Stimulated activated CD8-positive, alpha-beta memory T cell treated with anti-CD3 and anti-CD28 coated beads, Interleukin-12 subunit alpha, Interleukin-12 subunit beta, amount 100 ng/mL, for 4 hours (primary cell): Measurements from ENCODE around the gene ADAMTS17.

ENCODE experiments used
- DNase-seq: peaks from one replicate; pipeline ENCODE4 v3.0.0-alpha.2; 2020; ENCODE audit warnings: low read depth

ADAMTS17 gene

DNA sequence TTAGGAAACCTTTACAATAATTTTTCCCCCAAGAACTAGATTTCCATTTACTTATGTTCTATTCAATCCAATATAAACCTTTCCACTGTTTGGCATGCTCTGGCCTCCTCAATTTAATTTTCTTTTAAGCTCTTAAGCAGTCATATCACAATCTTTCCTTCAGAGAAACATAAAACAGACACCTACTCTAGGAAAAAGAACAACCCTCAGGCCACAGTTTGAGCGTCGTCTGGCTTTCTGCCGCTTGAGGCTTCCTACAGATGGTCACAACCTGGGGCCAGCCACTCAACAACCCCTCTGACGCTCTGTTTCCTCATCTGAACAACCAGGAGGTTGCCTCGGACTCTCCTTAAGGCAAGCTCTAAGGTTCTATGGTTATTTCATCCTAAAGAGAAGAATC lies 143.3 kb downstream of the ADAMTS17 start:
- DNase-seq: no peak

DNA sequence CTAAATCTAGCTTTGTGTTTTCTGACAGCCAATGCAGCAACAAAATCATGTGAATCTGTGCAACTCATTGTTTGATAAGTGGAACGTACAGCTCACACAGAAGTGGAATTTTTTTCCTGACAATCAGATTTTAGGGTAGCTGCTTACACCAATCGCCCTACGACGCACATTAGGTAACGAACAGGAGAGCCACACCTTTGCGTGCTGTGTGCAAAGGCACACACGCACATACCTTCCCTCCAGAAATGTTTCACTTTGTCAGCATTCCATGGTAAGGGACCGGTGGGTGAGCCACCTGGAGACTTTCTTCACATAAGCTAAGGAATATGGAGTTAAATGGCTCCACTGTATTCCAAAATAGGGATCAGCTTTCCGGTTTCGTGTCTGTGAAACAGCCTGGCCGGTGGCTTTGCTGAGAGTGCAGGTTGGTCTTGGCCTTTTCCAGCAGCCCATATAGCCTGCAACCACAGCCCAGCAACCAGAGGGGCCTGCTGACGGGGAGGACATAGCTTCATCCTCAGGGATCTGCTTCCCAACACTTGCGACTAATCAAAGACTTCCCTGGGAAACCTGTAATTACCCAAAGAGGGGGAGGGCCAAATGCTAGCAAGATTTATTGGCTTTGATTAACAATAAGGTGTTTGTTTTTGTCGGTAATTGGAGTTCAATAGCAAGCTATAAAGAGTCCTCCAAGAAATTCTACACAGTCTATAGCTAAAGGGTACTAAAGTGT lies 145.3 kb downstream of the ADAMTS17 start:
- DNase-seq: no peak

DNA sequence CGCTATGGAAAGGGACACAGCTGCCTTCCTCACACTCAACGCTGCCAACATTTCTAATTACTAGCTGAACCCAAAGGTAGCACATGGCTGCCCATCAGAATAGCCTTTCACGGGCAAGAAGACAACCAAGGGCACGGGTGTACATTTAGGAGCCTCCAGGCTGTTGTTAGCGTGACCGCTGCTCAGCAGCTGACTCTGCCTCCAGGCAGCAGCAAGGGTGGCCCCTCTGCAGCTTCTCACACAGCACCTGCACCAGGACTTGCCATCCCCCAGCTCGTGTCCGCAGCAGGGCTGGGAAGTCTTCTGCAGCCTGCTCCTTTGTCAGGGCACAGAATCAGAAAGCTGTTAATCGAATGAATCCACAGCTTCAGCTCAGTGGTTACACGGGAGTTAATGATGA lies 146.8 kb downstream of the ADAMTS17 start:
- no peak for DNase-seq

DNA sequence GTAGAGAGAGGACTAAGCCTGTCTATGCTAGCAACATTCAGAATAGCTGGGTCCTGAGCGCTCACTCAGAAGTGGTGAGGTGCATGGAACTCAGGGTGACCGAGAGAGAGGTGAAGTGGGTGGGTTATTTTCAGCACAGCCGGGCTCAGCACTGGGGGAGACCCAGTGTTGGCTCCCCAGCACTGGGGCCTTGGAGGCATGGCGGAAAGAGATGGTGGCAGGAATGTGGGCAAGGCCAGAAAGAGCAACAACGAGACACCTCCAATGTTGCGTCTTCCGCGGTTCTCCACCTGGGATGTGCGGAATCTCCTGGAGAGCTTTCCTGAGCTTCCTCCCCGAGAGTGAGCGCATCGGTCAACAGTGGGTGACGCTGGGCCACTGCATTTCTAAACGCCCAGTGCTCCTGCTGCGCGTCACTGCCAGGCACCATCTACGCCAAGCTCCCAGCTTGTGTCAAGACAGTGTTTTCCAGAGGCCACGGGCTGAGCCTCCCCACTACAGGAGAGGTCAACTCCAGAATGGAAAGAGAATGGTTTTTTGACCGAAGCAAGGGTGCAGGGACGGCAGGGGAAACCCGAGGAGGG lies 148.4 kb downstream of the ADAMTS17 start:
- DNase-seq: no peak

DNA sequence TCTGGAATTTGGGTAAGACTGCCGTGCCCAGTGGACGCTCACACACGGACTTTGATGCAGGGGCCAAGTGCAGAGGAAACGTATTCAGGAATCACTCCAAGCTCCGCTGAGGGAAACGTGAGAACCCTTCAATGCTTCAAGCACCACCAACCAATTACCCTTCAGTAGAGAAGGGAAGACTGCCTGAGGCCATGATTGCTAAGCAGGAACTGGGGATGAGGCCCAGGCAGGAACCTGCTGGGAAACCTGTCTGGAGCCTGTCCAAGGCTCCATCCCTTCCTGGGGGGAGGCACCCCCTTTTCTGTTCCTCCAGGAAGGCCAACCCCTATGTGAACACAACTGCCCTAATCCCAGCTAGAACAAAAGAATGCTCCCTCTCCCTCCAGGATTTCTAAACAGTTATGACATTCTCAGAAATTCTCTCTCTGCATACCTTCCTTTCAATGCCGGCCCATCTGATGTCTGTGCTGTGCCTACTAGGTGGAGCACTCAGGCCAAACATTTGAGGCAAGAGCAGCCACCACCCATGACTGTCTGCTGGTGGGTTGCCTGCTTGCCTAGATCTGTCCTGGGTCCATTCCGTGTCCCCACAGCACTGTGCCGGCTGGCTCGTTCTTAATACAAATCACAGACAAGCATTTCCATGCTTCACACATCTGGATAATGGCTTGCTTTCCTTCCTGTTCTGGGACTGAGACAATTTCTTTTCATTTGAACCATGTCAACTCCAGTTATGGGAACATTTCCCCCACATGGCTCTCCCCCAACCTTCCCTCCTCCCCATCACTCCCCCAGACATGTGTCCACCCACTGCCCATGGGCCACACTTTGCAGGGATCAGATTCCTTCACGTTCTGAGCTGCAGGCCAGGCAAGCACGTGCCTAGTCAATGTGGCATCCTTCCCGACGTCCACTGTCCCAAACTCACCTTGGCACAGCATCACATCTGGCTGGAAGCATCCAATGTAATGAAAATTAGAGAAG lies 149.4 kb downstream of the ADAMTS17 start:
- DNase-seq: no peak

DNA sequence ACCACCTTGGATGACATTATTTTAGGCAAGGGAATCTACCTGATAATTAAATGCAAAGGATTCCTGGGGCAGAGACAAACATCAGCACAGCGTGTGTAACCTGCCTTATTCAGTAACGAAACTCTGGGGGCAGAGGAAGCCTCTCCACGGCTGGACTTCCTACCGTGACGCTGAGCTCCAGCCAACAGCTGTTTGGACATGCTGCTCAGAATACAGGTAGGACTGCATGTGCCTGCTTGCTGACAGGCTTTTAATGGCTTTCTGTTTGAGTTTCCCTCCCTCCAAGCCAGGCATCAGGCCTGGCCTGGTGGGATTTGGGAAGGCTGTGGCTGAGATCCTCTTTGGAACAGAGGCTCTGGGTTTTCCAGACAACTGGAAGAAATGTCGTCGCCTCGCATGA lies 150.6 kb downstream of the ADAMTS17 start:
- DNase-seq: no peak

DNA sequence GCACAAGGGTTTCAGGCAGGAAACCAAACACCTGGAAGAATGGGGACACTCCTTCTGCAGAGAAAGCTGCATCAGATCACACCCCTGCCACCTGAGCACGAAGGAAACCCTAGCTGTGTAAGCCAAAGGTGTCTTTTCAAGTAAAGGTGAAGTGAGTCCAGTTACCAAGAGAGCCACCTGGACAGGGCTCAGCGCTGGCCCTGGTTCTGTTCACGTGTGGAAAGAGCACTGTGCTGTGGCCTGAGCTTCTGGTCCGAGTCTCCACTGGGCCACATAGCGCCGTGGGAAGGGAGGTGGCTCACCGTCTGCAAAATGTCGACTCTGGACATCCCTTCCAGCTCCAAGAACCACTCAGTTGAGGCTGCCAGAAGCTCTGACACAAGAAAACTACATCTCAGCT lies 151.1 kb downstream of the ADAMTS17 start:
- DNase-seq: no peak

DNA sequence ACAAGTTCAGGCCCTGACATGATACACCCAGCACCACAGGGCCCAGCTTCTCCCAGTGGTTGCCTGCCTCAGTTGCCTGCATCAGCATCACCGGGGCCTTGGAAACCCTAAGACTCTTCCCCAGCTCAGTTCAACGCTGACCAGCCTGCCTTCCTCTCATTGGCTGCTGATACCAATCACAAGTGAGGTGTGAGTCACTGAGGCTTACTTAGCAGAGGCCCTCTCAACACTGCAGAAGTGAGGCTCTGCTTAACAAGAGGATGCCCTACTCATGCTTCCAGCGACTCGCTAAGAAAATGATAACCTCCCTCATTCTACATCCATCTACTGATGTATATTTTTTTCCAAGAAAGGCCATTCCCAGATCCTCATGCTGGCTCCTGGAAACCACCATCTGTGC lies 151.9 kb downstream of the ADAMTS17 start:
- no peak for DNase-seq

DNA sequence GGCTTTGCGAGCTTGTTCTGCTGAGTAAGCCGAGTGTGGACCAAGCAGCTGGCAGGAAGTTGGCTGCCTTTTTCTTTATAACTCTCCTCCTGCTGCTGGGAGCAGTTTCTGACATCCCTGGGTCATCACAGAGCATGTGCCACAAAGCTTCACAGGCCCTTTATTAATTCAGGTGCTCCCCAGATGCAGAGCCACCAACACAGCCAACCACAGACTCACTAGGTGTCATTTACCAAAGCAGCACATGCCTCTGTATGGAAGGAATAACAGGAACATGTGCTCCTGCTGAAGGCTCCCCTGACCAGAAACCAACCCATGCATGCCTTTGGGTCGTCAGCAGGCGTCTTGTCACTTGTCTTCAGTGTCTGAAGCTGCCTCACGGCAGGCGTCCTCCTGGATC lies 152.5 kb downstream of the ADAMTS17 start:
- no peak for DNase-seq

DNA sequence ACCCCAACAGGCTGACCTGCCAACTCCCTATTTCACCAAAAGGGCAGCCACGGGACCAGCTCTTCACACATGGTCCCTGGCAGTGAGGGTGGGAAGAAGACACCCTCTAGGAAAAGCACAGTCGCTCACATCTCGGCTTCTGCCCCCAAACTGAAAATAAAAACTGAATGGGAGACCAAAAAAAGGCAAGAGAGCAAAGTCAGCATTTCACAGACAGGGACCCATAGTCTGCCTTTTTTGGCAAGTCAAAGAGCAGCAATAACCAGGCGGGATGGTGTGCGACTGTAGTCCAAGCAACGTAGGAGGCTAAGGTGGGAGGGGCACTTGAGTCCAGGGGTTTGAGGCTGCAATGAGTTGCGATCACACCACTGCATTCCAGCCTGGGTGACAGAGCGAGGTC lies 154.1 kb downstream of the ADAMTS17 start:
- DNase-seq: no peak

DNA sequence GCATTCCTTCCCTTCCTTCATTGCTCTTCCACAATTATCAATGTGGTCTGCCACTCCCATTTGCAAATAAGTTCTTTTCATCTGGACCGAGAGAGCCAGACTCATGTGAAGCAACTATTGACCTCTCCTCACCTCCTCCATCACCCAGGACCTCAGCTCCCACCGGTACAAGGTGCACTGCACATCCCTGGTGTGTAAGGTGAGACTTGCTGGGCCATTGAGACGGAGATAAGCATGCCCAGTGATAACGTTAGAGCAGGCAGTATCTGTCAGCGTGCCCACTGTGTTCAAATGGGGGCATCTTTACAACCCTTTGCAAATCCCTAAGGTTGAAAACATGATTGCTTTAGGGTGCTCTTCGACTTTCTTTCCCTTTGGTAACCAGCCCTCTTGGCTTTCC lies 154.8 kb downstream of the ADAMTS17 start:
- DNase-seq: no peak

DNA sequence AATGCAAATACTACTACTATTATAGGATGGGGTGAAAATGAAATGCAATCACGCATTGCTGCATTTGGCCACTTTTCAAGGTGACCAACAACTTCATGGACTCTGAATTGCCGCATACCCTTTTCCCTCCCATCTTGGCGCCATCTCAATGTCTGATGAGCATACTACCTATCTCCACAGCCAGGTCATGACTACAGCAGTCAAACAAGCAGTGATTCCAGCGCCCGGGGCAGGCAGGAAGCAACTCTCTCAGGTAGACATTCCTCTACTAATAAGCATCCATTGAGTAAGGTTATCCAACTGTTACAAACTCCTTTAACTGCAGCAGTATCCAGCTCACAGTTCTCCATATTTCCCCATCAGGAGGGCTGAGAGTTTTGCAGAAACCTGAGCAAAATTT lies 155.4 kb downstream of the ADAMTS17 start:
- no peak for DNase-seq

DNA sequence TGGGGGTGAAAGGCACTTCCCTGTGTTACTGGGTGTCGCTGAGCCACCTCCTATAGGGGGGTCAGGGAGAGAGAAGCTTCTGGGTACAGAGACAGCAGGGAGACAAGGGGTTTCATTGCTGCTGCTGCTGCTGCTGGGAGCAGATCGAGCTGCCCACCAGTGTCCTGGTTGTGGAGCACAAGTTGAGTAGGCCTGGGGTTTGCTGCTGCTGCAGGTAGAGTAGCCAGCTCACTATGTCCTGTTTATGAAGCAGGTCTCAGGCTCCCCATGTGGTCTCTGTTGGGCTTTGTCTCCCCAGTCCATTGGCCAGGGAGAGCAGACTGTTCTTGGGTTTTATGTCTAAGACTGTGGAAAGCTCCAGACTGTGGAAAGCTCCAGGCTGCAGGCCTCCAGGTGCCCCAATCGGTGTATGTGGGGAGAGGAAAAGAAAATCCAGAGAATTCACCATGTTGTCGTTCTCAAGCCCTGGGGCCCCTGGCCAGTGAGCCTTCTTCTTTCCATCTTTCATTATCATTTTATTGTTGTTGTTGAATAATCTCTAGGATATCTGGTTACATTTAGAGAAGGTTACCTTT lies 157.8 kb downstream of the ADAMTS17 start:
- DNase-seq: no peak

DNA sequence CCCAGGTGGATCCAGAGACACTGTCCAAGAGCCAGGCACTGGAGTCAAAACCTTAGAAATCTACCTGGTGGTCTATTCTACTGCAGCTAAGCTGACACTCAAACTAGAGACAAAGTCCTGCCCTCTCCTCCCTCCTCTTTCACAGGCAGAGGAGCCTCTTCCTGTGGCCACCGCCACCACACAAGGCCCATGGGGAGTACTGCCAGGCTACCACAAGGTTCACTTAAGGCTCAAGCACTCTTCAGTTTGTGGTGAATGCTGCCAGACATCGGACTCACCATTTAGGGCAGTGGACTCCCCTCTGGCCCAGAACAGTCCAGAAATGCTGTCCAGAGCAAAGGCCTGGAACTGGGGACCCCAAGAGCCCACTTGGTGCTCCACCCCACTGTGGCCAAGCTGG lies 160.9 kb downstream of the ADAMTS17 start:
- no peak for DNase-seq

DNA sequence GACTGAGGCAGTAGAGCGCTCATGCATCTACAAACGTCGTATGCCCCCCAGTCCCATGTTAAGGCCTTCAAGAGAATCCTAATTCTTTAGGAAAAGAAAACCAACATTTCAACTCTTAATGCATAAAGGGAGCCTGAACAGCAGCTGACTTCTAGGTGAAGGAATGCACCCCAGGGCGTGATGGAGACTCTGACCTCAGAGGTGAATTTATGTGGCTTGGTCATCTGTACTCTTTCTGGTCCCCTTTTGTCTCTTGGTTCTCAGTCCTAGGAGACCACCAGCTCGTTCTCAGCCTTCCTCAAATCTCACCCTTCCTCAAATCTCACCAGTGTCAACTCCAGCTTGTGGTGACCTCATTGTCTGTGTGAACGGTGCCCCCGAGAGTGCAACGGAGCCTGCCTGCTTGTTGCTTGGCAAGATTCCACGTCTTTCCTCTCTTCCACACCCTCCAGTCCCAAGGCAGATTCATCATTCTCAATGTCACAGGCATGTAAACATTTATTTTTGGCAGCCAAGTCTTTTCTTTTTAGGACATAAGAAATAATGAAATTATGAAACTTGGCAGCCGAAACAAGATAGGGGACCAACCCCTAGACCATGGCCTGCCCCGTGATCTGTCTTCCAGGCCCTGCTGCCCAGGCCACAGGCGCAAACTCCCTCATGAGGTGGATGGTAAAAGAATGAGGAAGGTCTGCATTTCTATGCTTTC lies 166.2 kb downstream of the ADAMTS17 start:
- no peak for DNase-seq

DNA sequence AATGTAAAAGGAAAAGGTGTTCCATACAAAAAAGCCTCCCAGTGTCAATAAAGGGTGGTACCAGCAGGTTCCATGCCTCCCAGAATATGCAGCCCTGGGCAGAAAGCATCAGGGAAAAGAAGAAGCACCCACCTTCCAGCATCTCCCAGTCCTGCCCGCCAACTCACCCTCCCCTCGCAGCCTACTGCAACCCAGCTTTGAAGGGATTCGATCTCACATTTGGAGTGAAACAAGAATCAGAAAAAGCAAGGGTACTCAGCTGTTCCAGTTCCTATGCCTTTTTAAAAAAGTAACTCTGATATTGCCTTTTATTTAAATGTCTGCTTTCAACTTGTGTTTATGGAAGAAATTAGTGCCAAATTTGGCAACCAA lies 166.9 kb downstream of the ADAMTS17 start:
- DNase-seq: no peak

DNA sequence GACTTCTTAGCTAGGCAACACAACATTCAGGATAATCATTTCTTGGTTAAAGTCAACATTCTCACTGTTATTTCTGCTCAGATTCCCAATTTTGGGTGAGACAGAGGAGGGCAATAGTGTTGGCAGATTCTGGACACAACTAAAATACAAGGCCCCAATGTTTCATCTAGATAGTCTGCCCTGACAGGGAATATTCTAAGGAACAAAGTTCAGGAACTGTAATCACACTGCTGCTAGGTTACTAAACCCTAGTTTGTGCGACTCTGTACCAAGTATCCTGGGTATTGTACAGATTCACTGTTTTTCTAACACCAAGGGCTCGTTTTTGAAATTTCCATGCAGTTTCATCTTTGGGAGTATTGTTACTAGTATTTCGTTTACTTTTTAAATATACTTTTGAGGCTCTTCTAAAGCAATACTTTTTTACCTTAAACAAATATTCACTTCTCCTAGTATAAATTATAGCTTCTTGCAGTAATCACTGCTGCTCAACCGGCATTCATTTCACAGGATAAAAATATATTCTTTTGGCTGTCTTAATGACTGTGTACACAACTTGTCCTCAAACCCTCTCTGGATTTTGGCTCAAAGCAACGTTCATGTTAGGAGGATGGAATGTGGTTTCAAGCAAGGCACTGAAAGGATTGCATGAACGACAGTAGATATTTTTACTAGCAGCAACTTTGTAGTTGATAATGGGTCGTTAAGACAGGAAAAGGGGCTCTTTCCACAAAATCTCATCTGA lies 167.4 kb downstream of the ADAMTS17 start:
- no peak for DNase-seq

DNA sequence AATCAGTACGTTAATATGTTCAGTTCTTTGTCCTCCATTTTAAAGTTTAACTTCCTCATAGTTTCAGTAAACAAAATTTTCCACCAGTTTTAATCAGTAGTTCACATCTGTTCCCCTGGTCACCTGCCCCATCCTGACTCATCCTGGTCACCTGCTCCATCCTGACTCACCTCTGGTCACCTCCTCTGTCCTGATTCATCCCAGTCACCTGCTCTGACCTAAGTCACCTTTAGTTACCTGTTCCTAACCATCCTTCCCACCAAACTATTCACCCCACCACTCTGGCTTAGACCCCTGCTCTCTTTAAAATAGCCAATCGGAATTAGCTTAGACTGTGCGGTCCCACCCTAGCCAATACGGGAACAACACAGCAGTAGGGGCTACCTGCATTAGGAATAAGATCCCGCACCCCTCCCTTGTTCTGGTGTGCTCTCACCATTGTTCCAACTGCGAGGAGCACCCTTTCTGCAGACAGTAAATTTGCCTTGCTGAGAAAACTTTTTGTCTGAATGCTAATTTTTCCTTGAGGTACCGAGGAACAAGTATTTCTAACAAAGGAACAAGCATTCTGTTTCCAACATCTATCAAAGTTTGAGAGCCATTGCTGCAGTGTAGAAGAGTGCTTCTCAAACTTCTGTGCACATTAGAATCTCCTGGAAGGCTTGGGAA lies 169.3 kb downstream of the ADAMTS17 start:
- no peak for DNase-seq

DNA sequence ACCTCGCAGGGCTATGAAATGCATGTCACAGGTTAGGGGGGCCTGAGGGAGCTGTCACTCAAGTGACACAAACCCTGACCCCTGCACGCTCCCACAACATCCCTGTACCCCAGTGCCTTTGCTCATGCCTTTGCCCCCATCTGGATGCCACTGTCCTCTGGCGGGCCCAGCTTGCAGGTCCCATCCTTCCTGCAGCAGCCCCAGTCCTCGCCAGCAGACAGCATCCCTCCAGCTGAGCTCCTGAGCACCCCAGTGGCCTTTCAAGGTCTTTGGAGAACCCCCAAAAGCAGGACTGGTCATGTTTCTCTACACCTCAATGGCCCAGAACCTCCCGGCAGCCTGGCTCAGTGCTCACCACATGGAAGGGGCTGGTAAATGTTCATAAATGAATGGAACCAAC lies 170.4 kb downstream of the ADAMTS17 start:
- DNase-seq: no peak

DNA sequence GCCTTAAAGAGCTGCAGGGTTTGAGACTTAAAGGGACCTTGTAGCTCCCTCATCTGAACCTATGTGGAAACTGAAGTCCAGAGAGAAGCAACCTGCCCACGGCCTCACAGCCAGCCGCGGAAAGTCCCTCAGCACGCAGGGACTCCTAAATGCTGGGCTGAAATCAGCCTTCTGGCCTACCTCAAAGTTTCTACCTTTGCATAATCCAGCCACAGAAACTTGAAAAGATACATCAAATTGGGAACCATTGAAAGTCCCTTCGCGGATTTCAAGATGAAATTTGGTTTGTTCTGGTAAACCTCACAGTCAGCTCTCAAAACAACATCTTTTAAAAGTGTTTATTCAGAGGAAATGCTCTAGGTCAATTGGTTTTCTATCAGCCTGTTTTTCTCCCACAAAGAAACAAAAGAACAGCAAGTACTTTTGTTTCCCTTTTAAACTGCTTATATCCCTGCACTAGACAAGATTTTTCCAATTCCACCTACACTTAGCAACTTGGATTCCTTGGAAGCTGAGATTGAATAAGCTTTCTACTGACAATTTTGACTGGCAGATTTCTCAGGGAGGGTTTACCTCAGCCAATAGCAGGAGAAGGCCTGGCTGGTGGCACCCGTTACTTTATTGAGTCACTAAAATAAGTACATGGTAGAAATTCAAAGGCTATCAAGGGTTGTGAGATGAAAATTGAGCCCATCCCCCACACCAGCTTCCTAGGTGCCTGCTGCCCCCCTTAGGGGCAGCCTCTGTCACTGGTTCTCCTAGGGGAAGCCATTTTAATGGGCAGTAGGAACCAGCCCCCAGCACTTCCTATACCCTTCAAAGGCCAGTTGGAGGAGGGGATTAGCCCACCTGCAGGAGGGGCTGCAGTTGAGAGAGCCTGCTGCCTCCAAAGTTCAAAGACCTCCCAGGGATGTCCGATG lies 171.2 kb downstream of the ADAMTS17 start:
- DNase-seq: no peak
